ENCODE results near the gene HOXC9.

The HOXC9 gene

DNA sequence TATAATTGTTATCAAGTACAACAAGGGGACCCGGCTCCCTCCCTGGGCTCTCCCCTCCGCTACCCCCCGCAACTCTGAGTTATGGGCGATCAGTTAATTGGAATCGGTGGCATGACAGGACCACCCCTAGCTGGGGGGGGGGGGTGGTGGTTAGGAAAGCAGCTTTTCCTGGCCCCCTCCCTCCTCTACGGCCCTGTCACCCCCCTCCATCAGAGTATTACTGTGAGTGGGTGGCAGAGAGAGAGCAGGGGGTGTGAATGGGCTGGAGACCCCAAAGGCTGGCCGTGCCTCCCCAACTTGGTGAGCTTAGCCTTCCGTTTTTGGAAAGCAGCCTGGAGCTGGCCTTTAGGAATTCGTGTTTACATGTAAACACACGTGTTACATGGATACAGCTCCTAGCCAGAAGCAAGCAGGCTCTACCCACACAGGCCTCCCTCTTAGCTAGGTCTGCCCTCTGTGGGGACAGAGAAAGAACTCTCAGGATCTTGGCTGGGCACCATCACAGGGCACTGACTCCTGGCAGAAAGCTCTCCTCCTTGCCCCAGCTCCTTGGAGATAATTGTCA lies 52.6 kb downstream of the HOXC9 start (continued):
- TF ChIP-seq, protein P1, sequence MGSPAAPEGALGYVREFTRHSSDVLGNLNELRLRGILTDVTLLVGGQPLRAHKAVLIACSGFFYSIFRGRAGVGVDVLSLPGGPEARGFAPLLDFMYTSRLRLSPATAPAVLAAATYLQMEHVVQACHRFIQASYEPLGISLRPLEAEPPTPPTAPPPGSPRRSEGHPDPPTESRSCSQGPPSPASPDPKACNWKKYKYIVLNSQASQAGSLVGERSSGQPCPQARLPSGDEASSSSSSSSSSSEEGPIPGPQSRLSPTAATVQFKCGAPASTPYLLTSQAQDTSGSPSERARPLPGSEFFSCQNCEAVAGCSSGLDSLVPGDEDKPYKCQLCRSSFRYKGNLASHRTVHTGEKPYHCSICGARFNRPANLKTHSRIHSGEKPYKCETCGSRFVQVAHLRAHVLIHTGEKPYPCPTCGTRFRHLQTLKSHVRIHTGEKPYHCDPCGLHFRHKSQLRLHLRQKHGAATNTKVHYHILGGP (tag by site-specific recombination; IDR thresholded peaks at IDR 0.05): peak; percentile 10
- TF ChIP-seq ZBTB8A (tag by site-specific recombination; IDR thresholded peaks at IDR 0.05): no peak
- no peak for TF ChIP-seq ZNF529 (tag by site-specific recombination; IDR thresholded peaks at IDR 0.05; ENCODE audit: insufficient replicate concordance)
- TF ChIP-seq, protein P2, sequence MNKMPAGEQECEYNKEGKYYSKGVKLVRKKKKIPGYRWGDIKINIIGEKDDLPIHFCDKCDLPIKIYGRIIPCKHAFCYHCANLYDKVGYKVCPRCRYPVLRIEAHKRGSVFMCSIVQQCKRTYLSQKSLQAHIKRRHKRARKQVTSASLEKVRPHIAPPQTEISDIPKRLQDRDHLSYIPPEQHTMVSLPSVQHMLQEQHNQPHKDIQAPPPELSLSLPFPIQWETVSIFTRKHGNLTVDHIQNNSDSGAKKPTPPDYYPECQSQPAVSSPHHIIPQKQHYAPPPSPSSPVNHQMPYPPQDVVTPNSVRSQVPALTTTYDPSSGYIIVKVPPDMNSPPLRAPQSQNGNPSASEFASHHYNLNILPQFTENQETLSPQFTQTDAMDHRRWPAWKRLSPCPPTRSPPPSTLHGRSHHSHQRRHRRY (tag by site-specific recombination; IDR thresholded peaks at IDR 0.05): no peak
- no peak for TF ChIP-seq SP2 (tag by site-specific recombination; IDR thresholded peaks at IDR 0.05)
- TF ChIP-seq, protein P3, sequence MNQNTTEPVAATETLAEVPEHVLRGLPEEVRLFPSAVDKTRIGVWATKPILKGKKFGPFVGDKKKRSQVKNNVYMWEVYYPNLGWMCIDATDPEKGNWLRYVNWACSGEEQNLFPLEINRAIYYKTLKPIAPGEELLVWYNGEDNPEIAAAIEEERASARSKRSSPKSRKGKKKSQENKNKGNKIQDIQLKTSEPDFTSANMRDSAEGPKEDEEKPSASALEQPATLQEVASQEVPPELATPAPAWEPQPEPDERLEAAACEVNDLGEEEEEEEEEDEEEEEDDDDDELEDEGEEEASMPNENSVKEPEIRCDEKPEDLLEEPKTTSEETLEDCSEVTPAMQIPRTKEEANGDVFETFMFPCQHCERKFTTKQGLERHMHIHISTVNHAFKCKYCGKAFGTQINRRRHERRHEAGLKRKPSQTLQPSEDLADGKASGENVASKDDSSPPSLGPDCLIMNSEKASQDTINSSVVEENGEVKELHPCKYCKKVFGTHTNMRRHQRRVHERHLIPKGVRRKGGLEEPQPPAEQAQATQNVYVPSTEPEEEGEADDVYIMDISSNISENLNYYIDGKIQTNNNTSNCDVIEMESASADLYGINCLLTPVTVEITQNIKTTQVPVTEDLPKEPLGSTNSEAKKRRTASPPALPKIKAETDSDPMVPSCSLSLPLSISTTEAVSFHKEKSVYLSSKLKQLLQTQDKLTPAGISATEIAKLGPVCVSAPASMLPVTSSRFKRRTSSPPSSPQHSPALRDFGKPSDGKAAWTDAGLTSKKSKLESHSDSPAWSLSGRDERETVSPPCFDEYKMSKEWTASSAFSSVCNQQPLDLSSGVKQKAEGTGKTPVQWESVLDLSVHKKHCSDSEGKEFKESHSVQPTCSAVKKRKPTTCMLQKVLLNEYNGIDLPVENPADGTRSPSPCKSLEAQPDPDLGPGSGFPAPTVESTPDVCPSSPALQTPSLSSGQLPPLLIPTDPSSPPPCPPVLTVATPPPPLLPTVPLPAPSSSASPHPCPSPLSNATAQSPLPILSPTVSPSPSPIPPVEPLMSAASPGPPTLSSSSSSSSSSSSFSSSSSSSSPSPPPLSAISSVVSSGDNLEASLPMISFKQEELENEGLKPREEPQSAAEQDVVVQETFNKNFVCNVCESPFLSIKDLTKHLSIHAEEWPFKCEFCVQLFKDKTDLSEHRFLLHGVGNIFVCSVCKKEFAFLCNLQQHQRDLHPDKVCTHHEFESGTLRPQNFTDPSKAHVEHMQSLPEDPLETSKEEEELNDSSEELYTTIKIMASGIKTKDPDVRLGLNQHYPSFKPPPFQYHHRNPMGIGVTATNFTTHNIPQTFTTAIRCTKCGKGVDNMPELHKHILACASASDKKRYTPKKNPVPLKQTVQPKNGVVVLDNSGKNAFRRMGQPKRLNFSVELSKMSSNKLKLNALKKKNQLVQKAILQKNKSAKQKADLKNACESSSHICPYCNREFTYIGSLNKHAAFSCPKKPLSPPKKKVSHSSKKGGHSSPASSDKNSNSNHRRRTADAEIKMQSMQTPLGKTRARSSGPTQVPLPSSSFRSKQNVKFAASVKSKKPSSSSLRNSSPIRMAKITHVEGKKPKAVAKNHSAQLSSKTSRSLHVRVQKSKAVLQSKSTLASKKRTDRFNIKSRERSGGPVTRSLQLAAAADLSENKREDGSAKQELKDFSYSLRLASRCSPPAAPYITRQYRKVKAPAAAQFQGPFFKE (tag by site-specific recombination; IDR thresholded peaks at IDR 0.05; ENCODE audit: borderline replicate concordance): no peak
- TF ChIP-seq HOXD13 (CRISPR knock-in tag; IDR thresholded peaks at IDR 0.05; ENCODE audit: borderline replicate concordance): no peak
- TF ChIP-seq ZNF132 (tag by site-specific recombination; IDR thresholded peaks at IDR 0.05; ENCODE audit: borderline replicate concordance): no peak
- no peak for TF ChIP-seq KLF8 (tag by site-specific recombination; IDR thresholded peaks at IDR 0.05)
- no peak for TF ChIP-seq ZNF48 (tag by site-specific recombination; IDR thresholded peaks at IDR 0.05)
- TF ChIP-seq, protein P4, sequence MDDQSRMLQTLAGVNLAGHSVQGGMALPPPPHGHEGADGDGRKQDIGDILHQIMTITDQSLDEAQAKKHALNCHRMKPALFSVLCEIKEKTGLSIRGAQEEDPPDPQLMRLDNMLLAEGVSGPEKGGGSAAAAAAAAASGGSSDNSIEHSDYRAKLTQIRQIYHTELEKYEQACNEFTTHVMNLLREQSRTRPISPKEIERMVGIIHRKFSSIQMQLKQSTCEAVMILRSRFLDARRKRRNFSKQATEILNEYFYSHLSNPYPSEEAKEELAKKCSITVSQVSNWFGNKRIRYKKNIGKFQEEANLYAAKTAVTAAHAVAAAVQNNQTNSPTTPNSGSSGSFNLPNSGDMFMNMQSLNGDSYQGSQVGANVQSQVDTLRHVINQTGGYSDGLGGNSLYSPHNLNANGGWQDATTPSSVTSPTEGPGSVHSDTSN (CRISPR knock-in tag; IDR thresholded peaks at IDR 0.05): no peak
- TF ChIP-seq ZSCAN16 (tag by site-specific recombination; IDR thresholded peaks at IDR 0.05): no peak
- TF ChIP-seq ZNF596 (tag by site-specific recombination; IDR thresholded peaks at IDR 0.05): 0 out of 2 replicates have a peak, but pooled peaks have one; percentile 4
- peak; percentile 35 for TF ChIP-seq BCL11B (tag by site-specific recombination; IDR thresholded peaks at IDR 0.05; ENCODE audit: low read depth)
- peak; percentile 54 for TF ChIP-seq ZFHX2 (tag by site-specific recombination; conservative IDR thresholded peaks at IDR 0.05)
- no peak for TF ChIP-seq ZNF658 (tag by site-specific recombination; IDR thresholded peaks at IDR 0.05)
- no peak for TF ChIP-seq ZNF677 (tag by site-specific recombination; IDR thresholded peaks at IDR 0.05)
- no peak for TF ChIP-seq ZNF621 (tag by site-specific recombination; IDR thresholded peaks at IDR 0.05)
- no peak; the same call in 1 of the 2 replicates for TF ChIP-seq KLF7 (tag by site-specific recombination; IDR thresholded peaks at IDR 0.05; ENCODE audit: borderline replicate concordance)
- TF ChIP-seq ZBTB48 (tag by site-specific recombination; IDR thresholded peaks at IDR 0.05): peak; percentile 28; the same call in 1 of the 2 replicates
- TF ChIP-seq FEZF1 (tag by site-specific recombination; IDR thresholded peaks at IDR 0.05): no peak; the same call in 1 of the 2 replicates
- no peak for TF ChIP-seq IKZF3 (tag by site-specific recombination; IDR thresholded peaks at IDR 0.05)
- TF ChIP-seq ZNF776 (tag by site-specific recombination; IDR thresholded peaks at IDR 0.05; ENCODE audit: borderline replicate concordance): no peak
- TF ChIP-seq ZNF626 (tag by site-specific recombination; IDR thresholded peaks at IDR 0.05): no peak
- TF ChIP-seq SCRT1 (tag by site-specific recombination; IDR thresholded peaks at IDR 0.05; ENCODE audit: borderline replicate concordance): no peak
- TF ChIP-seq, protein P5, sequence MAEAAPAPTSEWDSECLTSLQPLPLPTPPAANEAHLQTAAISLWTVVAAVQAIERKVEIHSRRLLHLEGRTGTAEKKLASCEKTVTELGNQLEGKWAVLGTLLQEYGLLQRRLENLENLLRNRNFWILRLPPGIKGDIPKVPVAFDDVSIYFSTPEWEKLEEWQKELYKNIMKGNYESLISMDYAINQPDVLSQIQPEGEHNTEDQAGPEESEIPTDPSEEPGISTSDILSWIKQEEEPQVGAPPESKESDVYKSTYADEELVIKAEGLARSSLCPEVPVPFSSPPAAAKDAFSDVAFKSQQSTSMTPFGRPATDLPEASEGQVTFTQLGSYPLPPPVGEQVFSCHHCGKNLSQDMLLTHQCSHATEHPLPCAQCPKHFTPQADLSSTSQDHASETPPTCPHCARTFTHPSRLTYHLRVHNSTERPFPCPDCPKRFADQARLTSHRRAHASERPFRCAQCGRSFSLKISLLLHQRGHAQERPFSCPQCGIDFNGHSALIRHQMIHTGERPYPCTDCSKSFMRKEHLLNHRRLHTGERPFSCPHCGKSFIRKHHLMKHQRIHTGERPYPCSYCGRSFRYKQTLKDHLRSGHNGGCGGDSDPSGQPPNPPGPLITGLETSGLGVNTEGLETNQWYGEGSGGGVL (tag by site-specific recombination; IDR thresholded peaks at IDR 0.05): peak; percentile 96
- no peak for TF ChIP-seq ZNF610 (tag by site-specific recombination; IDR thresholded peaks at IDR 0.05; ENCODE audit: borderline replicate concordance)

Data from HEK293 (cell line).